GM21529 (cell line): ENCODE data around the gene MAGEB17.
"Not testable (repeated sequence)": the region's sequence is repeated elsewhere in the genome, so short reads cannot be mapped to it uniquely, and the experiment has no call there.

Source experiments
- ATAC-seq: cut with Tn5 transposase; IDR thresholded peaks from one replicate; pipeline ENCODE4 v1.9.1; 2021; ENCODE audit not compliant: unreplicated experiment

The MAGEB17 gene, protein sequence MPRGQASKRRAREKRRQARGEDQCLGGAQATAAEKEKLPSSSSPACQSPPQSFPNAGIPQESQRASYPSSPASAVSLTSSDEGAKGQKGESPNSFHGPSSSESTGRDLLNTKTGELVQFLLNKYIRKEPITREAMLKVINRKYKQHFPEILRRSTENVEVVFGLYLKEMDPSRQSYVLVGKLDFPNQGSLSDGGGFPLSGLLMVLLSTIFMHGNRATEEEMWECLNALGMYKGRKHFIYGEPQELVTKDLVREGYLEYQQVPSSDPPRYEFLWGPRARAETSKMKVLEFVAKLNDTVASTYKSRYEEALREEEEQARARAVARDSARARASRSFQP

DNA sequence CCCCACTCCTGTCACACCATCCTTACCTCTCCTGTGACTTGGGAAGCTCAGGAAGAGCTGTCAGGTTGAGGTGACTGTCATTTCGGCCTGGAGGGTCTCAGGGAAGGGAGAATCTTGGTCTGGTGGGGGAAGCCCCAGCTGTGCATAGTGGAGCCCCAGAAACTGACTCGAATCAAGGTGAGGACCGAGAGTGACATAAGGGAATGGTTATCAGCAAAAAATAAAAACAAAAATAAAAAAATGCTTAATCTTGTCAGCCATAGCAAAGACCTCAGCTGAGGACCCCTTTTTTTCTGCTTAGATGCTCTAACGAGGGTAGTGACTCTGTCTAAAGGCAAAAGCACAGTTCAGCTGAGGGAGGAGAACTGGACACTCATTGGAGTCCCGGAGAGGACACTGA lies at the start of gene MAGEB17:
Gene MAGEB17, plus strand, starts transcription at position 301 of the 400 bp plus-strand sequence. CDS start 2,902 bp downstream, outside the sequence.
- ATAC-seq: no peak

DNA sequence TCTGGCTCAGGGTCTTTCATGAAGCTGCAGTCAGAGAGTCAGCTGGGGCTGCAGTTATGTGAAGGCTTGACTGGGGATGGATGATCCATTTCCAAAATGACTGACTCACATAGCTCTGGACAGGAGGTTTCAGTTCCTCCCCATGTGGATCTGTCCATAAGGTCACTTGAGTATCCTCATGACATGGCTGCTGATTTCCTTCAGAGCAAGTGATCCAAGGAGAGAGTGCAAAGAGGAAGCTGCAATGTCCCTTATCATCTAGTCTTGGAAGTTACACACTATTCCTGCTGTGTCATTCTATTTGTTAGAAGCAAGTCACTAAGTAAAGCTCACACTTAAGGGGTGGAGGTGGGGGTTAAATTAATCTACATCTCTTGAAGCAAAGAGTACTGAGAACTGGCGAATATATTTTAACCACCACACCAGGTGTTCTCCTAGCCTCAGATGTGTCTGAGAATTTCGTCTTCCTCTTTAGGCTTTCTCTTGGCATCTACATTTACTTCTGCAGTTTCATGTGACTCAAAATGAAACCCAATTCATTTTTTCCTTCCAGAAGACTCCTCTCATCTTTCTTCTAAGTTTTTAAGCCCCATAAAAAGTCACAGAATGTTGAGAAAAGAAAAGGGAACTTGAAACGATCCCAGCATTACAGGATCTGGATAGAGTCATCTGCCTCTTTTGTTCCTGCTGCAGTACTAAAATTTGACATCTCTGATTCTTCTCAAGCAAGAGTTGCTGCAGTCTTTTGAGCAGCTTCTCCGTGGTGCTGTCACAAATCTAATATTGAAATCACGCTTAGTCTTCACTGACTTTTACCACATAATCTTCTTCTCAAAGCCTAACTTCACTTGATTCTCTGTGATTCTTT lies 47.7 kb upstream of the MAGEB17 start:
- peak; percentile 86 for ATAC-seq

DNA sequence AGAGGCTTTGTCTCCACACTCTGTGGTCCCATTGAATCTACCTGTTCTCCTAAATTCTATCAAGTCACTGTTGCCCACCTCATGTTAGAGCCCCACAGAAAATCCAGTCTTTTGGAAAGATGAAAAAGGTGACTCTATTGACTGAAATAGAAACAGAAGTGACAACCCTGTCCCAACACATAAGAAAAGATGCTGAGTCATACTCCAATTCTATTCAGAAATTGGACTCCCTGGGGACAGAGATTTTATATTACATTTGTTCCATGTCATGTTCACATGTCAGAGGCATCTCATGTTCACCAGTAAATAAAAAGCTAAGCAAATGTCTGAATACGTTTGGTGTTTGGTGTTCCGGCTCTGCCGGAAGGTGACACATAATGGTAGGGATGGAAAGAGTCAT lies 46.9 kb upstream of the MAGEB17 start:
- no peak for ATAC-seq

DNA sequence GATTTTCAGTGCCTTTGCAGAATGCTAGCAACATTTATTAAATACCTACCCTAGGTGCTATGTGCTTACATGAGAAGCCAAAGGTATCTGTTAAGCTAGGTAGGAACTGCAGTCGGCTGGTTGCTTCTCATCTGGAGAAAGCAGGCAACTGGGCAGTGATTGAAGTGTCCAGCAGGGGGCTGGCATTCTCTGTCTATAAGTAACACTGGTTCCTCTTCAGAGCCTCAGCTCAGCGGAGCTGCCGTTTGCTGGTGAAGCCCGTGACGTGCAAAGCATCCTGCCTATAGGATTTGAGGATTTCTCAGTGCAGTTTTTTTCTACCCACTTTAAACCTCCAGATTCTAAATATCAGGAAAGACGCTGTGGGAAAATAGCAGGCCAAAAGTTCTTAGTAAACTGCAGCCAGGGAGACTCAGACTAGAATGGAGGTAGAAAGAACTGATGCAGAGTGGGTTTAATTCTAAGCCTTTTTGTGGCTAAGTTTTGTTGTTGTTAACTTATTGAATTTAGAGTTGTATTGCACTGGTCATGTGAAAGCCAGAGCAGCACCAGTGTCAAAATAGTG lies 44.0 kb upstream of the MAGEB17 start, which contains the start of gene GRPR:
Gene GRPR, plus strand, starts transcription at position 344 of the 565 bp plus-strand sequence. CDS start 389 bp downstream, outside the sequence.
- ATAC-seq: peak; percentile 59

DNA sequence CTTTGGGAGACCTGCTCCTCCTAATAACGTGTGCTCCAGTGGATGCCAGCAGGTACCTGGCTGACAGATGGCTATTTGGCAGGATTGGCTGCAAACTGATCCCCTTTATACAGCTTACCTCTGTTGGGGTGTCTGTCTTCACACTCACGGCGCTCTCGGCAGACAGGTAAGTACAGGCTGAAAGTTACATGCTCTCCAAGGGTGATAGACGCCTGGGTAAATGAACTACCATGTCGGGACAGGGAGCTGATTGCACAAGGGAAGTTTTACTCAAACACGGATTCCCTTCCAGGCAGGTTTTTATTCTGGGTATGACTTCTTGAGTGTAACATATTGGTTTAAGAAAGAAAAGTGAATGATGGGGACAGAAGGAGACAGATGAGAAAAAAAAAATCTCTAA lies 43.1 kb upstream of the MAGEB17 start:
- ATAC-seq: no peak

DNA sequence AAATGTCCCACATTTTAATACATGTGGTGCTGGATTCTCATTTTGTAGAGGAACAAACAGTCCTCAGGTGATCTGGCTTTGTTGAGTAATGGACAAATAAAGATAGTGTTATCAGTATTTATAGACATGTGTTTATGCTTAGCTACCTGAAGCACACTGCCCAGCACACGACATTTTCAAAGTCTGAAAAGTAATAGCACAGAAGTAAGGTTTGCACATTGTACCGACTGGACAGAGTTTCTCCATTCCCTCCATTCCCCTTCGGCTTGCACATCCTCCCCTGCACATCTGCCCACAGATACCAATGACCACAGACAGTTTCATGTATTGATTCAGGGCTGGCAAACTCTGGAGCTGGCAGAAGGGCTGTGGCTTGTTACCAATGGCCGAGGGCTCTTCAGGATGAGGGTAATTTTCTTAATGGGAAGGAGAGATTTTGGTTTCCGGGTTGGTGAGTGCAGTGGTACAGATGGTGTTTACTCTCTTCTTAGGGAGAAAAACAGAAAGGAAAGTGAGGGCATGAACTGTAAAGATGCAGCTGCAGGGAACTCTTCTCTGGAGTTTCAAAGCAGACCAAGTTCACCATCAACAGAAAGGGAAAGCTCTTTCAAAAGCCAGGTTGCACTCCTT lies 41.6 kb upstream of the MAGEB17 start:
- ATAC-seq: no peak

DNA sequence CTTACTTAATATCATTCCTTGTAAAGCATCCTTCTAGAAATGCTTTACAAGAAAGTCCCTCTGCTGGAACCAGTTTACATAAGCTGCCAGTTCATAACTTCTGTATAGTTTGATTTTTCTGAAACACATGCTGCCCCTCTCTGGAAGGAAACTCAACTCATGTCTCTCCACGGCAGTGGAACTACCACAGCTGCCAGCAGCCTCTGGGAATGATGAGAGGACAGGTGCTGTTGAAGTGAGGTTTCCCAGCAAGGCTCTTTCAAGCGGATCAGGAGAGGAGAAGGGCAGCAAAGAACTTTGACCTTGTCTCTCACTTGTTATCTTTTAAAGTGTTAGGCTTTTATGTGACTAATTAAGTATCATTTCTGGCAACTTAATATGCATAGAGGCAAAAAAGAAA lies 36.6 kb upstream of the MAGEB17 start:
- no peak for ATAC-seq

DNA sequence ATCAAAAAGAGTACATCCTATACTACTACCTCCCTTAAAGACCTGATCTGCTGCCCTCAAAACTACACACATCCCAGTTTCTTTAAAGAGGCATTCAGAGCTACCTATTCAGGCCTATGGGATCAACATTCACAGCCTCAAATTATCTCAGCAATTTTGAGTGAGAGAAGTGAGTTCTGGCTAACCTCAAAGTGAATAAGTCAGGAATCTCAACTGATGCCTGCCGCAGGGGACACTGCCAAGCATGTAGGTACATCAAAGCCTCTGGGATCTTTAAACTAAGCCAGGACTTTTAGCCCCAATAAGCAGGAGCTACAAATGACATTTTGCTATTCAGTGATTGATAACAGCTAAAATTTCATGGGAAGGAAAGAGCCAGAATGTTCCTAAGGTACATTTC lies 32.3 kb upstream of the MAGEB17 start:
- no peak for ATAC-seq

DNA sequence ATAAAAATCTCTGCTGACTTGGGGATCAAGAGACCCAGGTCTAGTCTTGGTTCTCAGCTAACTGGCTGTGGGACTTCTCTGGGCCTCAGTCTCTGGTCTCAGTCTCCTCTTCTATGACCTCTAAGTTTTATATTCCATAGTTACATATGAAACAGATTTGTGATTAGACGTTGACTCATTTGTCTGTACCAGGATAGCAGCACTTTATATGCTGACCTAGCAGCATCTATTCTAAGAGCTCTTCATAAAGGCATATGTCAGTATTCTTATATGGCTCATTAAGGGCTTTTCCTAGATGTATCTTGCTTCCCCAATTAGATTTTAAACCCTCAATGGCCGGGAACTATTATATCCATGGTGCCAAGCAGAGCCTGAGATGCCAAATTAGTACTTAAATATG lies 31.2 kb upstream of the MAGEB17 start:
- no peak for ATAC-seq

DNA sequence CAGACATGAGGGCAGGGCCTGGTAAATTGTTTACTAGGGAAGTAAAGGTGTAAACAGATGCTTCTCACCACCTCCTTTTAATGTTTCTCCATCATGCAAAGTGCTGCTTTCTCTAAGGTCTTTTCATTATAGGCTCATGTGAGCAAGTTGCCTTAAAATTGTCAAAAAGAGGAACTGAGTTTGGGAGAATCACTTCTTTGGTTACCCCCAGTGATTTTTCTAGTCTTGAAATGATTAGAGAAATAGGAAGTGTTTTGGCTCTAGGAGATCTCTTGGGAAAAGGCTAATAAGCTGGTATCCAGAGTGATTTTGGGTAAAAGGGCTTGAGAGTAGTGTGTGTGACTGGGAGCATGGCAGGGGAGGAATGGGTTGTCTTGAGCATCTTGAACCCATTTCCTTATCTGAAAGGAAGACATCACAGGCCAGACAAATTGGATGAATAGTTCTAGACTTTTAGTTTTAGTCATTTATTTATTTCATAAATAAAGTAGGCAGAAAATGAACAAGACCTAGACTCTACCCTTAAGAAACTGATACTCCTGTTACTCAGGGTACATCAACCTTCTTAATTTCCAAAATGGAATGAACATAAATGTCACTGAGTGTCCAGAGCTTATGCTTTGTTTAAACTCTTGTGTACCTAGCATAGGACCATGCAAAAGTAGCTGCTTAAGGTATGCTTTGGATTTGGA lies 29.7 kb upstream of the MAGEB17 start:
- ATAC-seq: peak; percentile 90

DNA sequence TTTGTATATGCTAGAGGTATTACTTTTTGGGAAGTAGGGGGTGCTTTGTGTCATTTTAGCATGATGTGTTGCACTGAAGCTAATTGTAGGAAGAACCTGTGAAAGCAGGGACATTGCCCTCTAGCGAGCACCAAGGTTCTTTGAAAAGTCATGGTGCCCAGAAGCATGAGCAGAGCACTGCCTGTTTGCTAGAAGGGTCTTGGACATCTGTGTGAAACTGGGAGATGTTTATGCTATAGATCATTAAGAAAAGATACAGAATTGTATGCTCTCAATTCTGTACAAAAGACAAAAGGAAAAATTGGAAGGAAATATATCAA lies 29.2 kb upstream of the MAGEB17 start:
- ATAC-seq: peak; percentile 42

DNA sequence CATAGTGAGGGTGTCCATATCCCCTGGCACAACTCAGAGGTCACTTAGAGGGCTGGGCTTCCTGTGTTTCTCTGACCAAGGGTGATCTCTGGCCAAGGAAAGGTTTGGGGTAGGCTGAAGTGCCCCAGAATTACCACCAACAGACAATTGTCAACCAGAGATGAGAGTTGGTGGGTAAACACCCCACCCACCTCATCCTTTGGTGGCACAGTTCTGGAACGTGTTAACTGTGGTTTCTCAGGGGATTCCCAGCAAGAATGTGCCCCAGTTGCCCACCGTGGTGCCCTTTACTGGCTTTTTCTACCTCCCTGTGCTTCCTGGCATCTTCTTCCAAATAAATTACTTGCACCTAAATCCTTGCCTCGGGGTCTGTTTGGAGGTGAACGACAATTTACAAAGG lies 26.8 kb upstream of the MAGEB17 start:
- ATAC-seq: no peak

DNA sequence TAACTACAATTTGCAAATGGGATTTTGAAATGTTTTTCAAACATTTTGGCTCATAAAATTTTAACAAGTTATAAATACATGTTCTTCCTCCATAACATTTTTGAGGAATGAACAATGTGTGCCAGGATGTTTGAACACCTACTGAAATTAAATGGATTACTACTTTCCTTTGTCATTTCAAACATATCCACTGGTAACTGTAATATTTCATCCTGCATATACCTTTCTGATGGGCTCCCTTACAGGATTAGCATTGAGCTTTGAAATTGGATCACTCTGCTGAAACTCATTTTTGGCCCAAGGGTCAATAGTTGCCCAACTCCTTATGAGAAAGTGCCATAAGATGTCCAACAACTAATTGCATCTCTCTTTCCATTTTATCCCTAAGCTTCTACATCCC lies 26.3 kb upstream of the MAGEB17 start:
- ATAC-seq: no peak

DNA sequence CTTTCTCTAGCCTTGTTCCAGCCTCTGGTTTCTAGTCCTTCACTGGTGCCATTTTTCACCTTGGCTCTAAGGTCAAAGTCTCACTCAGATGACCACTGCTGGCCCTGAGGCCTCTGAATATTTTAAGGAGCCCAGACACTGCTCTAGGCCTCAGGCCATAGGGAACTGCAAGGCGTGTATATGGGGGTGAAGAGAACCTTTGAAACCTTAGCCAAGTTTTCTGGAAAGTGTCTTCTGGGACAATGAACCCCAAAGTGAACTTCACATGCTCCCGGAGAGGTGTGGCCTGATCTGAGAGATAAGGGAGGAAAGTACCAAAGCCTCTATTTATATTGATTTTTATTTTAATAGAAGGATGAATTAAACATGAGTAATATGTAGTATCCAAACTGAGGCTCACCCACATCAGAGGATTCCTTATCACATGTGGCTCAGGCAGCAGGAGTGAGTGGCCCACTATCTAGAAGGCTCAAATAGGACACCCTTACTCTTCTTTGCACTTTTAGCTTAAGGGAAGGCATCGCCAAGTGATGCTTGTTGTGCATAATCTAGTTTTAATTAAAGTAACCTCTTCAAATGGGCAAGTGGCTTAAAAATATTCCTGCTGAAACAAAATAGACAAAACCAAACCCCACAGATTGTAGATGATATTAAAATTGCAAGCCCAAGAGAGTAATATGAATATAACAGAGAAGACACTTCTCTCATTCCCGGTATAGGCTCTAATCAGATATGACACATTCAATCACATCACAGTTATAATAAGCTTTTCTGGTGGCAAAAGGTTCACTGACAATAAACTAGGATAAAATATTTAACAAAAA lies 25.6 kb upstream of the MAGEB17 start:
- no peak for ATAC-seq

DNA sequence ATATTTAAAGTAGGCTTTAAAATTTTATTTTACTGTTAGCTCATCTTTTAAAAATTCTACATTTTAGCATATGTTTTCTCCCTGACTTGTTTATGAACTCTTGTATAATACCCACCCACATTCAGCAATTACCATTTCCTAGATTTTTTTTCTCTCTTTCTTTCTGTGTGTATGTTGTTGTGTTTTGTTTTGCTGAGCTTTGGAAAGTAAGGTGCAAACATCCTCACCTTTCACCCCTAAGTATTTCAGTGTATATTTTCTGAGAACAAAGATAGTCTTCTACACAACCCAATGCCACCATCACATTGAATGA lies 25.1 kb upstream of the MAGEB17 start:
- no peak for ATAC-seq

DNA sequence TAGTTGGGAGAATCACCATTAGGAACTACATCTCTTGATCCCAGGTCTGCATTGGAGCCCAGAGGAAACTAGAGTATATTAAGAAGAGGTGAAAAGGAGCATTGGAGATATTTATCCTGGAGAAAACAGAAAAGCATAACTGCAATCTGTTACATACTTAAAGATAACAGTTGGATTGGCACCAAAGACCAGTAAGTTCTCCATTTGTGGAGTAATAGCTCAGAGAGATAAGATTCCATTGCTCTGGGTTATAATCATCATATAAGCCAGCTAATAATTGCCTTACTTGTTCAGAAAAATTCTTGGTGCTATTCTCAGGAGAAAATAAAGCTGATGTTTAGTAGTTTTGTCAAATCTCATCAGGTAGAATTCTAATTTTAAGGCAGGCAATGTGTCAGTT lies 23.3 kb upstream of the MAGEB17 start:
- no peak for ATAC-seq

DNA sequence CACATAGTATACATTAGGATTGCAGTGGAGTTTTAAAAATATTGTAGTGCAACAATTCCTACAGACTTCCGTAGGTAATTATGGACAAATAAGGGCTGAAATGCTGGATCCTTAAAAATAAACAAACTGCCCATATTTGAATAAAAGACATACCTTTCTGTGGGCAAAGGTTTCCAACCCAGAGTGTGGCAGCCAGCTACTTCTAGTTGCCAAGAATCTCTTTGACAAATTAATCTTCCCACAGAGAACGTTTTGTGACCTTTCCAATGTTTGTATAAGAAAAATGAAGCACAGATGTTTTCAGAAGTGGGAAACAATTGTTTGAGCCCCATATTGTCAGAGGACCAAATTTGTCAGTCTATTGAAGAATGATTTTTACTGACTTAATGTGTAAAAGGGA lies 22.9 kb upstream of the MAGEB17 start:
- ATAC-seq: no peak

DNA sequence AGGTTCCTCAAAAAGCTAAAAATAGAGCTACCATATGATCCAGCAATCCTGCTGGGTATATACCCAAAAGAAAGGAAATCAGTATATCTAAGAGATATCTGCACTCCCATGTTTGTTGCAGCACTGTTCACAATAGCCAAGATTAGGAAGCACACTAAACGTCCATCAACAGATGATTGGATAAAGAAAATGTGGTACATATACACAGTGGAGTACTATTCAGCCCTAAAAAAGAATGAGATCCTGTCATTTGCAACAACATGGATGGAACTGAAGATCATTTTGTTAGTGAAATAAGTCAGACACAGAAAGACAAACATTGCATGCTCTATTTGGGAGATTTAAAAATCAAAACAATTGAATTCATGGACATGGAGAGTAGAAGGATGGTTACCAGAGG lies 22.2 kb upstream of the MAGEB17 start:
- ATAC-seq: not testable (repeated sequence)

DNA sequence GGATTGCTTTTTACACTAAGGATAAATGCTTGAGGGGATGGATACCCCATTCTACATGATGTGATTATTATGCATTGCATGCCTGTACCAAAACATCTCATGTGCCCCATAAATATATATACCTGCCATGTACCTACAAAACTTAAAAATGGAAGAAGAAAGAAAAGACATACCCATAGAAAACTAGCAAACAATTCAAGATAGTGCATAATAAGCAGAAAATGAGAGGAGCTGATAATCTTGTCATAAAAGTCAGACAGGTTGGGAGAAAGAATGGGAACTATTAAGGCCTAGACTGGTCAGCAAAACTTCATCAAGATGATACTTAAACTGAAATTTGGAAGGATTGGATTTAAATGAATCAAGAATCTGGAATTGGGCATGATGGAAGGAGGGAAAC lies 21.6 kb upstream of the MAGEB17 start:
- ATAC-seq: no peak

DNA sequence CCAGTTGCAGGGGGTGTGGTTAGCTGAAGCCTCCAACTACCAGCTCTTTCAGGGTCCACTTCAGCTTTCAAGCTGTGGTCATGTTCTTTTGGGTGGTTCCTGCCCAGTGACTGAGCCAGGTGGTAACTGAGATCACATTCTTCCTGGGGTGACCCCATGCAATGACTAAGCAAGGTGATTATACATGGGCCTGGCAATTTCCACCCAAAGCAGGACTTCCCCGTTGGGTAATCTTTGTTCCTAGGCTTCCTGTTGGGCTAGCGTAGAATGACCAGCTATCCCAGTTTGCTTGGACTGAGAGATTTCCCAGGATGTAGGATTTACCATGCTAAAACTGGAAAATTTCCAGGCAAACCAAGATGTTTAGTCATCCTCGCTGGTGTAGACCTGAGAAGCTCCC lies 18.4 kb upstream of the MAGEB17 start:
- no peak for ATAC-seq
